Nephron (organoid): Measurements from ENCODE around the gene LRCH1.

Experiments
- H3K27ac Mint-ChIP-seq, 3 experiments: 2 replicates each; pipeline ENCODE4 v1.8.0; 2020; ENCODE audit warnings: mixed read lengths in 3 of 3, mild to moderate bottlenecking in 2 of 3, moderate library complexity in 1 of 3
- H3K27me3 Mint-ChIP-seq: 2 replicates; pipeline ENCODE4 v1.8.0; 2021; ENCODE audit warnings: low read depth, mild to moderate bottlenecking, moderate library complexity, mixed read lengths
- H3K36me3 Mint-ChIP-seq: 2 replicates; pipeline ENCODE4 v1.8.0; 2020; ENCODE audit warnings: low read depth, mixed read lengths
- H3K4me1 Mint-ChIP-seq: 2 replicates; pipeline ENCODE4 v1.8.0; 2020; ENCODE audit warnings: mixed read lengths
- H3K4me3 Mint-ChIP-seq, 3 experiments: 2 replicates each; pipeline ENCODE4 v1.8.0; 2020; ENCODE audit warnings: mild to moderate bottlenecking in 3 of 3, mixed read lengths in 3 of 3, moderate library complexity in 2 of 3
- H3K9me3 Mint-ChIP-seq: 2 replicates; pipeline ENCODE4 v1.8.0; 2020; ENCODE audit warnings: mixed read lengths
- TF ChIP-seq, protein P1 (sequence below), 3 experiments: fragments of 200-600 bp; sonication (generic); IDR thresholded peaks; one replicate each; pipeline ENCODE4 v1.5.0; 2021; ENCODE audit warnings: antibody characterized with exemption in 3 of 3; ENCODE audit not compliant: unreplicated experiment in 3 of 3

LRCH1 gene

DNA sequence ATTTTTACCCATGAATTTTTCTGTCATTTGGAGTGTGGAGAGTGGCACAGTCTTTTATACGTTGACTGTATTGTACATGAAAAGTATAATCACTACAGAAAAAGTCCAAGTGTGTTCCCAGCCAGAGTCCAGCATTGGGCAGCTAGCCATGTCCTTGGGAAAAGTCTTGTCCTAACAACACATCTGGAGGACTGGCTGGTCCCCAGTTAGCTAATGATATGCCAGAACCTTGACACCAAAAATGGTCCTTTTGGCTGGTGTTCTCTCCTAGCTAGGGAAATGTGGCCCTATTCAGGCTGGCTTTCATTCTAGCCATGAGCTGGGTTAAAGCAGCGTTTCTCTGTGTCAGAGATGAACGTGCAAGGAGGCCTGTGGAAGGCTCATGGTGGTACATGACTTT, 145.0 kb downstream of the LRCH1 start:
- TF ChIP-seq, protein P1, sequence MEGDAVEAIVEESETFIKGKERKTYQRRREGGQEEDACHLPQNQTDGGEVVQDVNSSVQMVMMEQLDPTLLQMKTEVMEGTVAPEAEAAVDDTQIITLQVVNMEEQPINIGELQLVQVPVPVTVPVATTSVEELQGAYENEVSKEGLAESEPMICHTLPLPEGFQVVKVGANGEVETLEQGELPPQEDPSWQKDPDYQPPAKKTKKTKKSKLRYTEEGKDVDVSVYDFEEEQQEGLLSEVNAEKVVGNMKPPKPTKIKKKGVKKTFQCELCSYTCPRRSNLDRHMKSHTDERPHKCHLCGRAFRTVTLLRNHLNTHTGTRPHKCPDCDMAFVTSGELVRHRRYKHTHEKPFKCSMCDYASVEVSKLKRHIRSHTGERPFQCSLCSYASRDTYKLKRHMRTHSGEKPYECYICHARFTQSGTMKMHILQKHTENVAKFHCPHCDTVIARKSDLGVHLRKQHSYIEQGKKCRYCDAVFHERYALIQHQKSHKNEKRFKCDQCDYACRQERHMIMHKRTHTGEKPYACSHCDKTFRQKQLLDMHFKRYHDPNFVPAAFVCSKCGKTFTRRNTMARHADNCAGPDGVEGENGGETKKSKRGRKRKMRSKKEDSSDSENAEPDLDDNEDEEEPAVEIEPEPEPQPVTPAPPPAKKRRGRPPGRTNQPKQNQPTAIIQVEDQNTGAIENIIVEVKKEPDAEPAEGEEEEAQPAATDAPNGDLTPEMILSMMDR (IDR thresholded peaks at IDR 0.05; ENCODE audit: unreplicated experiment in 3 of 3) = no peak
- Mint-ChIP-seq H3K4me3 (no peak overlapping the region), H3K27ac (no peak overlapping the region), H3K27me3 (no peaks in the 10 kb centered on the region), H3K9me3 (no peaks in the 10 kb centered on the region), H3K4me1 (peaks cover 4% of the 10 kb centered on the region), H3K36me3 (peaks cover 76% of the 10 kb centered on the region)

DNA sequence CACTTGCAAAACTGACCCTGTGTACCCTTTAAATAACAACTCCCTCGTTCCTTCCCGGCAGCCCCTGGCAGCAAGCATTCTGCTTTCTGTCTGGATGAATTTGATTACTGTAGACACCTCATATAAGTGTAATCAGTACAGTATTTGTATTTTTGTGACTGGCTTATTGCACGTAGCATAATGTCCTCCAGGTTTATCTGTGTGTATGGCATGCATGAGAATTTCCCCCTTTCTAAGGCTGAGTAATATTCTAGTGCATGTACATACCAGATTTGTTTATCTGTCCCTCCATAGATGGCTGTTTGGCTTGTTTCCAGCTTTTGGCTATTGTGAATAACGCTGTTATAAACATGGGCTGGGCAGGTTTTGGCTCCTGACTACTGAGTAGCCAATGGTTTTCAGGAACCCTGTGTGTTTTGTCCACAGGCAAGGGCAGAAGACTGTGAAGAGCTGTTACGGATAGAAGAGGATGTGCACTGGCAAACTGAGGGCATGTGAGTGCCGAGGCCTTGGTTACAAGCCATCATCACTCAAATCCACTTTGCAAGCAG, 146.0 kb downstream of the LRCH1 start:
- TF ChIP-seq, protein P1 (IDR thresholded peaks at IDR 0.05; ENCODE audit: unreplicated experiment in 3 of 3) = no peak
- Mint-ChIP-seq H3K27ac (no peak overlapping the region), H3K4me1 (peaks cover 4% of the 10 kb centered on the region), H3K27me3 (no peaks in the 10 kb centered on the region), H3K36me3 (peaks cover 73% of the 10 kb centered on the region), H3K4me3 (no peak overlapping the region), H3K9me3 (no peaks in the 10 kb centered on the region)

DNA sequence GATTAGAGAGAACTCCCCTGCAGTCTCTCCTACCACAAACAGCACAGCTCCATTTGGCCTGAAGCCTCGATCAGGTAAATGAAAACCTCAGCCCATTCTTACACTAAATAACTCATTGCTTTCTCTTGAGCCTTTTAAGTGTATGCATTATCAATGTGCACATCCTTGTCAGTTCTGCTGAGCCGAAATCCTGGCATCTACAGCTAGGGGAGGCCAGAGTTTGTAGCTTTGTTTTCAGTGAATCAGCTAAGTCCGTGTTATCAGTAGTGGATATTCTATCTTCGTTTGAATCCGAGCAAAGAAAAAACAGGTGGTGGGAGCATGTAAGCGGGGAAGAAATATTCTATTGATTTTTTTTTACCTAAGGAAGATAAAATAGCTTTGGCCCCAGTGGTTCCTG, 159.6 kb downstream of the LRCH1 start:
- Mint-ChIP-seq H3K27me3 (no peaks in the 10 kb centered on the region), H3K36me3 (peaks cover 33% of the 10 kb centered on the region), H3K9me3 (no peaks in the 10 kb centered on the region), H3K4me3 (no peak overlapping the region), H3K27ac (peak overlapping the region in 2 of 3 experiments; percentile 8 to 29), H3K4me1 (peaks cover 22% of the 10 kb centered on the region)
- TF ChIP-seq, protein P1 (IDR thresholded peaks at IDR 0.05; ENCODE audit: unreplicated experiment in 3 of 3) = peak in 1 of 3 experiments; percentile 11

DNA sequence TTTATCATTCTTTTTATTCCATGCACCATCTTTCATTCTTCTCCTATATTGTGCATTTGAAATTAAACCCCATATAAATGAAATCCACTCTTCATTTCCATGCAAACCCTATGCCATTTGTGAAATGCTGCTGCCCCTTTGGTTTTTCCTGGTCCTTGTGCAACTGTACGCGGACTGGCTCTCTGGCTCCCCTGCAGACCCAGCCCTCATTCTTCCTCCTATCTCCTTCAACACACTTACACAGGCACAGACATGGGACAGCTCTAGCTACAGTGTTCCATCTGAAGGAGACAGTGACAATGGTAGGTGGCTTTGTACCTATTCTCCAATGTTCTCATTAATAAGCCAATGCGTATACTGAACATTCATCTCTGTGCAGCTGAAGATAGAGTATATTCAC, 162.4 kb downstream of the LRCH1 start:
- Mint-ChIP-seq H3K27ac (no peak overlapping the region), H3K4me1 (peaks cover 27% of the 10 kb centered on the region), H3K4me3 (no peak overlapping the region), H3K27me3 (no peaks in the 10 kb centered on the region), H3K9me3 (no peaks in the 10 kb centered on the region), H3K36me3 (peaks cover 14% of the 10 kb centered on the region)
- TF ChIP-seq, protein P1 (IDR thresholded peaks at IDR 0.05; ENCODE audit: unreplicated experiment in 3 of 3) = no peak

DNA sequence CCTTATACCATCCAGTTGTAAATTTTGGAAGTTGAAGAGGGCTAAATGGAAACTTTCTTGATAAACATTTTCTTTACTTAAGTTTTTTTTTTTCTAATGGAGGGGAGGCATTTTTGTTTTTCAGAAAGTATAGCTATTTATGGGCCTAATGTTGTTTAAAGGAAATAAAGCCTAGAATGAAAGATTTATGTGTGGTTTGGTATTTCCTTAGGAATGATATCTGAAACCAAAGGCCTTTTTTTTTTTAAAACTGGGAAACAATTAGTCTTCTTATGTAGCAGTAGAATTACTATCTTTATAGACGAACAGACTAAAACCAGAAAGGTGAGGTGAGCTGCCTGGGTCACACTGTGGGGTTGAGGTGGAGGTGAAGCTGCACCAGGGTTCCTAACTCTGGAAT, 163.9 kb downstream of the LRCH1 start:
- Mint-ChIP-seq H3K27me3 (no peaks in the 10 kb centered on the region), H3K9me3 (no peaks in the 10 kb centered on the region), H3K27ac (peak overlapping the region in 2 of 3 experiments; percentile 34 to 43), H3K36me3 (peaks cover 4% of the 10 kb centered on the region), H3K4me3 (no peak overlapping the region), H3K4me1 (peaks cover 27% of the 10 kb centered on the region)
- TF ChIP-seq, protein P1 (IDR thresholded peaks at IDR 0.05; ENCODE audit: unreplicated experiment in 3 of 3) = no peak

DNA sequence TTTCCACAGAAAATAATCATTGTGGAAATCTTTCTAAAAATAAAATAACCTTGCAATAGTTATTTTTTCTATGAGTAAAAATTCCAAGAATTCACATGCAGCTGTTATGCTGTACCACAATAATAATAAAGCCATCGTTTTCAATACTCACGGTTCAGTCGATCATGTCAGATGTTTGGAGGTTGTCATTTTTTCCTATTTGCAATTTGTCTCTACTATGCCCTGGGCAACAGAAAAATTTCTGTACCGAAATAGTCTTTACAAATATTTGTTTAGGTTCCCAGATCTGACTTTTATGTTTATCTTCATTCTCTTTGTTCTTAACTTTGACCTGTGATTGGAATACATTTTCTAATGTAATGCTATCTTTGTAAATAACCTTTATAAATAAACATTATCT, 164.3 kb downstream of the LRCH1 start:
- TF ChIP-seq, protein P1 (IDR thresholded peaks at IDR 0.05; ENCODE audit: unreplicated experiment in 3 of 3) = no peak
- peaks cover 4% of the 10 kb centered on the region for H3K36me3 Mint-ChIP-seq

More for the DNA sequence above, 164.3 kb downstream of the LRCH1 start:
- H3K27ac Mint-ChIP-seq = peak overlapping the region in 1 of 3 experiments; percentile 34
- H3K4me3 Mint-ChIP-seq = no peak overlapping the region
- H3K4me1 Mint-ChIP-seq = peaks cover 26% of the 10 kb centered on the region
- H3K27me3 Mint-ChIP-seq = no peaks in the 10 kb centered on the region
- no peaks in the 10 kb centered on the region for H3K9me3 Mint-ChIP-seq
